KOPT-K1 (cell line): Measurements from ENCODE around the gene SLC39A11.

Experiments used
- H3K27ac ChIP-seq: fragments of 200-600 bp; sonication (generic); 2 replicates; pipeline ENCODE4 v1.5.1; 2016; ENCODE audit warnings: antibody characterized with exemption, mild to moderate bottlenecking, low read depth, low read length; ENCODE audit not compliant: poor library complexity, severe bottlenecking
- H3K36me3 ChIP-seq: fragments of 200-600 bp; sonication (generic); 2 replicates; pipeline ENCODE4 v1.5.1; 2017; ENCODE audit warnings: antibody characterized with exemption, mild to moderate bottlenecking, low read length, moderate library complexity; ENCODE audit not compliant: insufficient read depth
- H3K9me3 ChIP-seq: fragments of 200-600 bp; sonication (generic); 2 replicates; pipeline ENCODE4 v1.5.1; 2017; ENCODE audit warnings: antibody characterized with exemption, low read length, mild to moderate bottlenecking; ENCODE audit not compliant: insufficient read depth, poor library complexity, severe bottlenecking

The SLC39A11 gene

DNA sequence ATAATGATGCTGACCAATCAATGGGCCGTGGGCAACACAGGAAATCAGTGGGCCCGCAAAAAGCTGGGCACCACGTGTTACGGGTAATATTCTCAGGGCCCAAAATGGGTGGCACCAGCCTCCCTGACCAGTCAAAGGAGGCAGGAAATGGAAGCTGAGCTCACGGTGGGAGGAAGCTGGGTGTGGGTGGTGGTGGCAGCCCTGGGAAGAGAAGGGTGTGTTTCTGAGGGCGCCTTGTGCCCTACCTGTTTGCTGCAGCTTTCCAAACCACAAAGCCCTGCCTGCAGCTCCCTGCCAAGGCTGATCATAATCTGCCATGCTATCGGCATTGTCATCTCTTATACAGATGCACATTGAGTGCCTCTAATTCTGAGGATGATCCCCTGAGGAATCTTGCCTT is 457.9 kb downstream of the SLC39A11 start:
- Histone ChIP-seq H3K9me3 (no peaks in the 10 kb centered on the region), H3K36me3 (no peaks in the 10 kb centered on the region), H3K27ac (no peak overlapping the region)

DNA sequence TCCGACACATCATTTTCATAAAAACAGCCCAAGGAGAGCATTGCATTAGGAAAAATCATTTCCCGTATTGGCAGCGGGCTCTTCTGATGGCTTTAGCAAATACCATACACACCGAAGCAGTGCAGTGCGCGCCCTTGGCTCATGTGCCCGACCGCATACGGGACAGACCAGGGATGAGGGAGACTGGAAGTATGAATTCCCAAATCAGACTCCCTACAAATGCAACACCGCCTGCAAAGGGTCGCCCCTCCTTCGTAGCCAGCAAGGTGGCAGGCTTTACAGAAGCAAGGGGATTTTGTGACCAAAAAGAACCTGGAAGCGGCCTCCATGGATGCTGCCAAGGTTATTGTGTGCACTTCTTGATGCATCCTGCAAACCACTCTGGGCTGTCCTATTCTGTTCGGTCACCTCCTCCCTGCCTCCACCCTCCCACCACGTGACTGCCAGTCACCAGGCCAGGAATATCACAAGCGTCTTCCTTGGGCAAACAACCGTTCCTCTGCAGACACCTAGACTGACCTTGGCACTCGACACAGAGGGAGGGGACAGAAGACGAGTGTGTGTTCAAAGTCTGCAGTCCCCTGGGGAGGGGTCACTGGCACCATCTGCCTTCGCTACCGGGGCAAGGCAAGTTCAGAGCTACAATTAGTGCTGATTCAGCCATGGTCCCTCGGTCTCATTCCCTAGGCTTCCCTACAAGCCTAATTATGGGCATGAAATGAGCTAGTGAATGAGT is 460.4 kb downstream of the SLC39A11 start:
- no peaks in the 10 kb centered on the region for H3K36me3 ChIP-seq
- H3K9me3 ChIP-seq = no peaks in the 10 kb centered on the region
- H3K27ac ChIP-seq = no peak overlapping the region

DNA sequence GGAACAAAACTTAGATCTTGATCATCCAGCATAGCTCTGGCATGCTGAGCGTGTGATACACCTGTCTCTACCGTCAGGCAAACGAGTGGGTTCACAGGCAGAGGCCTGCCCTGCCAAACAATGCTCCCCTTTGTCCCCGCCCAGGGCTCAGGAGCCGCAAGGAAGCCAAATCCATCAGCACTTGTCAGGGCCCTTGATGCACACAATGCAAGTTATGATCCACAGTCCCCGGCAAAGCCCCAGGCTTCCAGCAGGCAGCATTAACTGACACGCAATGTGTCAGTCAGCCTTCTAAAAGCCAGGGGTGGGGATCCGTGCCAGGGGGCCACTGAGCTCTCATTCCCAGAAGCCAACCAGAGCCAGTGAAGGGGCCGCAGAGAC is 460.9 kb downstream of the SLC39A11 start:
- H3K27ac ChIP-seq = no peak overlapping the region
- no peaks in the 10 kb centered on the region for H3K36me3 ChIP-seq
- peaks cover 3% of the 10 kb centered on the region for H3K9me3 ChIP-seq

DNA sequence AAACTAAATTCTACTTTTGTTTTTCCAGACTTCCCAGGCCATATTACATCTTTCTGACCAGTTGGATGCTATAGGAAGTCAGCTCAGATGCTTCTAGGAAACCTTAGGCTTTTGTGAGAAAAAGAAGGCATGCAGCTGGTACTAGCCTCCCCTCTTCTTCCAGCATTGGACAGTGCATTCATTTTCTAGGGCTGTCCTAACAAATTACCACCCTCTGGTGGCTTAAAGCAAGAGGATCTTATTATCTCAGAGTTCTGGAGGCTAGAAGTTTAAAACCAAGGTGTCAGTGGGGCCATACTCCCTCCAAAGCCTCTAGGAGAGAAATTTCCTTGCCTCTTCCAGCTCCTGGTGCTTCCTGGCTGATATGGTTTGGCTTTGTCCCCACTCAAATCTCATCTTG is 467.8 kb downstream of the SLC39A11 start:
- Histone ChIP-seq H3K27ac (no peak overlapping the region), H3K9me3 (peaks cover 29% of the 10 kb centered on the region), H3K36me3 (no peaks in the 10 kb centered on the region)

DNA sequence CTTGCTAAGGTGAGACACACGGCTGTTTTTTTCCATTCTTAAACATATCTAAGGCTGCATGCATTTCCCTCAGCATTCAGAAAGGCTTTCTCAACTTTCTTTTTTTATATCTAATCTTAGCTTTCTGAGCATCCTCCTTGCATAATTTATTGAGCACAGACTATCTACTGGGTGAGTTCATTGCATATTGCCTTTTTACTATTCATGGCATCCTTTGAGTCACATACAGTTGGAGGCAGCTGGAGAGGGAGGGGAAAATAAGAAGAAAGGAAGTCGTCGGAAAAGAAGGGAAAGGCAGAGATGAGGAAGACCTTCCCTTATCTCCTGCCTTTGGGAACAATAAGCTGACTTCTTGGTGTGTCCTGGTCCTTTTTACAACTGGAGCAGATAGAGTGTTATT is 468.3 kb downstream of the SLC39A11 start:
- no peaks in the 10 kb centered on the region for H3K36me3 ChIP-seq
- H3K27ac ChIP-seq = no peak overlapping the region
- H3K9me3 ChIP-seq = peaks cover 29% of the 10 kb centered on the region

DNA sequence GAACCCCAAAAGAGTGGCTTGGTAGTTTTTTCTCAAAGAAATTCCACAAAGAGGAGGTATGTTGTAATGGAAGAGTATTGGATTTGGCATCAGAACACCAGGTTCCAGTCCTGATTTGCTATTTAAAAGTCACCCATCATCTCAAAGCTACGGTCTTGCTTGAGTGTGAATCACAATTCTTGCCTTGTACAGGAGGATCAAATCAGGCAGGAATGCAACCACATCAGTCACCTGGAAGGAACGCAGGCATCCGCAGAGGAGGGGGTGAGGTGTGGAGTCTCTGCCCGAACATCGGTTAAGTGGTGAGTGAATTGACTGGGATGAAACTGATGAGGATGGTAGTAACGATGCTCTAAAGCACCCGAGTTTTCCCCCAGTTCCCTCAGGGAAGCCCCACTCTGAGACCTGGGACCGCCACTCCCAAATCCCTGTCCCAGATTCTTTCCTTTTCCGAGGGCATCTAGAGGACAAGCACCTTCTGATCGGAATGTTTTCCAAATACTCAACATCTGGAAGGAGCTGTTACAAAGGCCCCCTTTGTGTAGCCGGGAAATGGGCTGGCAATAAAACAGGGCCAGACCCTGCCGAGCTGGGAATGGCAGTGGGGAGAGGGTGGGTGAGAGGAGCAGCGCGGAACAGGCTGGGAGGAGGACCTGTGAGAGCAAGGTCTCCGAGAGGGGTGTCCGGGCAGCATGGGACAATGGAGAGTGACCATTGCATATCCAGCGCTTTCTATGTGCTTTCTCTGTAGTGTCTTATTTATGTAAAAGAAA is 469.6 kb downstream of the SLC39A11 start:
- Histone ChIP-seq H3K9me3 (peaks cover 29% of the 10 kb centered on the region), H3K27ac (no peak overlapping the region), H3K36me3 (no peaks in the 10 kb centered on the region)

DNA sequence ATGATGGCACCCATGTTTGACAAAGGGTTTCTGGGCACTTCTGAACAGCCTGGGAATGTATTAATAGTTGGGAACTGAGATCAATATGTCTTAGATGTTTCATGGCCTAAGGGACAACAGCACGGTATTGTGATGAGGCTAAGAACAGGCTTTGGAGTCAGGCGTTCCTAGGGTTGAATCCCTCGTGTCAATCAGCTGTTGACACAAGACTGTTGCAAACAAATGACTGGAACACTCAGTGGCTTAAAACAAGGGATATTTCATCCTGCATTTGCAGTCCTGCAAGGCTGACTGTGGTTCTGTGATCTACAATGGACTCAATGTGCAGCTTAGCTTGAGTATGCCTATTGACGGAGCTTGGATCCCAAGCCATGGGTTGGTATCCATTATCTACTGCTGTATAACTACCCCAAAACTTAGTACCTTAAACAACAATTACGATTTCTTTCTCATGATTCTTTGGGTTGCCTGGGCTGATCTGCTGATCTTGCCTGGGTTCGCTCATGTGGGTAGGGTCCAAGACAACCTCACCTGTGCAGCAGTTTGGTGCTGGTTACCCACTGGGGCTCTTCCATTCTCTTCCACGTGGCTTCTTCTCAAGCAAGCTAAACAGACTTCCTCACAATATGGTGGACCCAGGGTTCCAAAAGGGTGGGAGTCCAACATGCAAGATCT is 472.4 kb downstream of the SLC39A11 start:
- H3K27ac ChIP-seq = no peak overlapping the region
- H3K9me3 ChIP-seq = peaks cover 12% of the 10 kb centered on the region
- H3K36me3 ChIP-seq = no peaks in the 10 kb centered on the region

DNA sequence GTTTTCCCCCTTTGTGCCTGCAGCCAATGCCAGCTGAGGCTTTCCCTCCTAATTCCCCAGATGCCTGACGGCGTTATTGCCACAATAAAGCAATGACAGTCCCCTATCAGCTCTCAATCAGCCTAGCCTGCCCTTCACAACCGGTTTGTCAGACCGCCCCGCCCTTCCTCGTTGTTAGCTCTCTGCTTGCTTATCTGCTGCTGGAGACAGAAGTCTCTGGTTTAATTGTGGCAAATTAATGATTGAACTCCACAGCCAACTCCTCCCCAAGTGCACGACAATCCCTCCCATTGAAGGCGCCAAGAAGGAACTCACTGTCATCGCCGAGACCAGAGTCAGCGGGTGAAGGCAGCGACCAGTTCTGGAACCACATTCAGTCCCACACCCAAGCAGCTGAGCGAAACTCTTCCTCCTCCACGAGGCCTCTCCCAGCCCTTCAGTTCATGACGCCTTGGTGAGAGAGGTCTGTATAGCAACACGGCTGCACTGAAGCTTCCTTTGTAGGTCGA is 474.4 kb downstream of the SLC39A11 start:
- Histone ChIP-seq H3K27ac (peak overlapping the region; percentile 1), H3K36me3 (no peaks in the 10 kb centered on the region), H3K9me3 (no peaks in the 10 kb centered on the region)

DNA sequence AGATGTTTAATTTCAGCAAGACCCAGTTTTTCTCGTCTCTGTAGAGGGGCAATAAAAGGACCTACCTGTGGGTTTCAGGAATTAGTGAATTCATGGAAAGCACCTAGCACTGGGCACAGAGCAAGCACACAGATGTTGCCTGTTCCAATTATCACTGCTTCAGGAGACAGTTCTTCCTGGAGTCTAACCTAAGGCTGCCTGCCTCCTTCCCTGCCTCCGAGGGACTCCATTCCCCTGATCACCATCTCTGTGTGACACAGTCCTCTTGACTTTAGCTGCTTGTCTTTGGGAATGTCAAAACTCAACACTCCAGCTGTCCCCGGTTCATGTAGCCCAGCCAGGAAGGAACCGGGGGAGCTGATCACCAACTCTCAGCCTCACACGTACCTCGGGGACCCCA is 474.9 kb downstream of the SLC39A11 start:
- H3K36me3 ChIP-seq = no peaks in the 10 kb centered on the region
- H3K9me3 ChIP-seq = no peaks in the 10 kb centered on the region
- H3K27ac ChIP-seq = no peak overlapping the region

DNA sequence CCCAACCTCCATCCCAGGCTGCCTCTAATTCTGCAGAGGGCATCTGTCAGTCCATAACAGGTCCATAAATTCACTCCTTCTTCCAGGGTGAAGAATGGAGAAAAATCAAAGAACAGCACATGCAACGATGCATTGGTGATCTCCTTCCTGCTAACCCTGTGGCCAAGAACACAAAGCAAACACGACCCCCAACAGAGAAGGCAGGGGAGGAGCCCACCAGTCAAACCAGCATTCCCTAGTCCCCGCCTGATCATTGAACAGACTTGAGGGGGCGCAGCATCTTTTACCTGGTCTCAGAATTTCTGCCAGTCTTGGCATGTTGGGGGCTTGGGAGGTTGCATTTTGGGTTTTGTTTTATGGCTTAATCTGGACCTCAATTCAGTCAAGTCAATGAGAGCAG is 476.0 kb downstream of the SLC39A11 start:
- Histone ChIP-seq H3K36me3 (no peaks in the 10 kb centered on the region), H3K9me3 (no peaks in the 10 kb centered on the region)

DNA sequence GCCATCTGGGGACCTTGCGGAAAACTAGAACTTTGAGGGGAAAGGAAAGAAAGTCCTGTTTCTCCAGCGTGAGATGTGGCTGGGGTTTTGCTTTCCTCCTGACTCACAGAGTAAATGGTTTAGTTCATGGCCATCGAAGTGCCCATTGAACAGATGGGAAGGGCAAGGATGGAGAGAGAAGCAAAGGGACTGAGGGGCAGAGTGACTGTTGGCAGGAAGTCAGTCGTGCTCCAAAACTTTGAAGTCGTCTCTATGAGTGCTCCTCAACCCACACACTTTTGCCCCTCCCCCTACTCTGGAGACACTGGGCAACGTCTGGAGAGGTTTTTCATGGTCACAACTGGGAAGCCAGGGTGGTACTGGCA is 476.9 kb downstream of the SLC39A11 start:
- no peaks in the 10 kb centered on the region for H3K36me3 ChIP-seq
- H3K9me3 ChIP-seq = no peaks in the 10 kb centered on the region
- H3K27ac ChIP-seq = no peak overlapping the region

More for the DNA sequence above, 476.0 kb downstream of the SLC39A11 start:
- H3K27ac ChIP-seq = no peak overlapping the region

DNA sequence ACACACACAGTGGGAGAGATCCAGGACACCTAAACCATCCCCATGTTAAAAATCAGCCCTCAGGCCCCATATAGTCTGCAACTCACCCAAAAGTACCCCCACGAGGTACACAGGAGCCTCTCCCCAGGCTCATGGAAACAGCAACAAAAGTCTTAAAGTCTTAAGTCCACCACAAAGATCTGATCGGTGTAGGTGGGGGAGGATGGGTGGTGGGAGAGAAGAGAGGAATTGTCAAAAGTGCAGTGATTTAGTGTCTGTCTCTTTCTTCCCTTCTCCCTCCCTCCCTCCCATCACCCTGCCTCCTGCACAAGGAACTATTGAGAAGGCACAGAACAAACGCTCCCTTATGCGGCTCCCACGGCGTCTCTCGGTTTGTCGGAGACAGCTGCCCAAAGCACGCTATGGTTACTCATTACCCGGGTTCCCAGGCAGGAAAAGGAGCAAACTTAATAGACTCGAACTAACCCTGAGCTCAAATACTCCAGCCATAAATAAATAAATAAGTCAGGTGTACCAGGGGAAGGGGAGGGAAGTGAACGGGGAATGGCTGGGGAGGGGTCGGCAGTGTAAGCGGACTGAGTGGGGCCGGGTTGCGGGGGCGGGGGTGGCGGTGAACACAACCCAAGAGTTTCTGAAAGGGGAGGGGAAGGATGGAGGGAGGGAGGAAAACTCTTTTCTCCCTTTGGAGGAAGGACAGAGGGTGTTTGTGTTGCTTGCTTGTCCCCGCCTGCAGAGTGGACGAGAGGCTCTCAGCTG is 477.4 kb downstream of the SLC39A11 start:
- Histone ChIP-seq H3K27ac (no peak overlapping the region), H3K36me3 (no peaks in the 10 kb centered on the region), H3K9me3 (no peaks in the 10 kb centered on the region)

DNA sequence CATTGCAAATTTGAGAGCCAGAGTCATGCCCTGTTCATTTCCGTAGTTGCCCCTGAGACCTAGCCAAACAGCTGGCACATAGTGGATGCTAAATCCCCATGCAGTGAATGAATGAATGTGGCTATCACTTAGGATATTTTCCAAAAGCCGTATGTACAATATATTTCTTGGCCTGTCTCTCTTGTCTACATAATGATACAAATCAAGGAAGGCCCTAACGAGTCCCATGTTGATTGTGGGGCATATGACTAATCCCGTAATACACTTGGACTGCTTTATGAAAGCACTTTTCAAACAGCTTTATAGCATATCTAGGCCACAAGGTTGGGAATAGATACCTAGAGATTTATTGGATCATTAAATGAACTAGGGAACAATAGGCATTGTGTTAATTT is 478.0 kb downstream of the SLC39A11 start:
- H3K36me3 ChIP-seq = no peaks in the 10 kb centered on the region
- H3K9me3 ChIP-seq = no peaks in the 10 kb centered on the region
- no peak overlapping the region for H3K27ac ChIP-seq

DNA sequence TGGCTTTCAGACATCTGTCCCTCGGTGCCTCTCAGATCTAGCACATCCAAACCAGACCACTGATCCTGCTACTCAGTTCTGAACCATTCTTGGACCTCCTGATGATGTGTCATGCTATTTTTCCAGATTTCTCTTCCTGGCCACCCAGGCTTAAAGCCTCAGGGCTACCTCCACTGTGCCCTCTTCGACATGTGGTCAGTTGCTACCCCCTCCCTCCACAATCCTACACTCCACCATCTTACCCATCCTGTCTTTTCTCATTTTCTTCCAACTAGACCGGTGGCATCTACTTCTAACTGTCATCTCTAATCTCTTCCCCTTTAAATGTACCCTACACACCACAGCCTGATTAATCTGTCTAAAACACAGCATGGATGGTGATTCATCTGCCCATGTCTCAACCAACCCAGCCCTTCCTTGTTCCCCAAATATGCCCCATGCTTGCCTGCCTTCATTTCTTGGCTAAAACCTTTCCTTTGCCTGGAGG is 478.6 kb downstream of the SLC39A11 start:
- Histone ChIP-seq H3K36me3 (no peaks in the 10 kb centered on the region), H3K9me3 (peaks cover 1% of the 10 kb centered on the region), H3K27ac (no peak overlapping the region)

DNA sequence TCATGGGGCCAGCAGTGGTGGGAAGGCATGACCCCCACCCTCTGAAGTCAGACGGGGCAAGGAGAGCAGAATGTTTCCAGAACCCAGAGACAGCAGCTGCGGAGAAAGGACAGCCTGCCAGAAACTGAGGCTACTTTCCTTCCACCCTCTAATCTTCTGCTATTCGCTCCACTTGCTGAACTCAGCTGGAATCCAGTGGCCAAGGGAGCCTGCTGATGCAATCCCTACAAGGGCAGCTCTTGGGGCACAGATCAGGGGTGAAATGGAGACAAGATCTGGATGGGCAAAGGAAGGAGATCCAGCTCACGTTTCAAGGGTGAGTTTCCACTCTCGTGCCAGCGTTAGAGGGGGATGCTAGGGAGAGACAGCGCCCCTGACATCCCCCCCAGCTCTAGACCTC is 479.1 kb downstream of the SLC39A11 start:
- Histone ChIP-seq H3K27ac (no peak overlapping the region), H3K9me3 (peaks cover 6% of the 10 kb centered on the region), H3K36me3 (no peaks in the 10 kb centered on the region)
